Loucy (cell line): ENCODE results near the gene SF3B3.

ENCODE experiments used
- H2AFZ ChIP-seq: fragments of 200-600 bp; sonication (generic); 2 replicates; pipeline ENCODE4 v1.6.0; 2016; ENCODE audit warnings: antibody characterized with exemption, mild to moderate bottlenecking, low read length, moderate library complexity
- H3F3A ChIP-seq: fragments of 200-600 bp; 2 replicates; pipeline ENCODE4 v1.6.0; 2016; ENCODE audit warnings: antibody characterized with exemption, low read depth, mild to moderate bottlenecking
- H3K27me3 ChIP-seq: fragments of 200-600 bp; sonication (generic); 2 replicates; pipeline ENCODE4 v1.6.1; 2014; ENCODE audit warnings: low read length, mild to moderate bottlenecking; ENCODE audit not compliant: insufficient read depth, poor library complexity, severe bottlenecking
- H3K36me3 ChIP-seq: fragments of 200-600 bp; sonication (generic); 2 replicates; pipeline ENCODE4 v1.6.1; 2016; ENCODE audit warnings: low read length; ENCODE audit not compliant: insufficient read depth
- H3K4me1 ChIP-seq: fragments of 200-600 bp; sonication (generic); 2 replicates; pipeline ENCODE4 v1.5.1; 2014; ENCODE audit warnings: low read length, mild to moderate bottlenecking; ENCODE audit not compliant: insufficient read depth, poor library complexity, severe bottlenecking
- H3K4me2 ChIP-seq: fragments of 200-600 bp; sonication (generic); 2 replicates; pipeline ENCODE4 v1.6.0; 2014; ENCODE audit warnings: antibody characterized with exemption, low read length, low read depth, mild to moderate bottlenecking; ENCODE audit not compliant: poor library complexity, severe bottlenecking
- H3K4me3 ChIP-seq: fragments of 200-600 bp; sonication (generic); 2 replicates; pipeline ENCODE4 v1.5.1; 2014; ENCODE audit warnings: low read length, mild to moderate bottlenecking, mixed read lengths; ENCODE audit not compliant: poor library complexity, severe bottlenecking
- H3K79me2 ChIP-seq: fragments of 200-600 bp; sonication (generic); 2 replicates; pipeline ENCODE4 v1.6.1; 2014; ENCODE audit warnings: low read length; ENCODE audit not compliant: insufficient read depth
- H3K9ac ChIP-seq: fragments of 200-600 bp; sonication (generic); 2 replicates; pipeline ENCODE4 v1.6.0; 2014; ENCODE audit warnings: mild to moderate bottlenecking, low read depth, low read length, moderate library complexity; ENCODE audit not compliant: poor library complexity, severe bottlenecking
- H3K9me2 ChIP-seq: fragments of 200-600 bp; sonication (generic); replicated peaks from 2 replicates; pipeline ENCODE4 v1.6.1; 2016; ENCODE audit warnings: low read depth, low read length, mixed read lengths
- H3K9me3 ChIP-seq: fragments of 200-600 bp; sonication (generic); 2 replicates; pipeline ENCODE4 v1.6.1; 2014; ENCODE audit warnings: mild to moderate bottlenecking, antibody characterized with exemption, low read length, low read depth; ENCODE audit not compliant: insufficient read depth
- H4K20me1 ChIP-seq: fragments of 200-600 bp; sonication (generic); 2 replicates; pipeline ENCODE4 v1.6.0; 2014; ENCODE audit warnings: antibody characterized with exemption, low read length, mild to moderate bottlenecking; ENCODE audit not compliant: insufficient read depth, poor library complexity, severe bottlenecking
- EZH2phosphoT487 ChIP-seq: fragments of 200-600 bp; IDR thresholded peaks from 2 replicates; pipeline ENCODE4 v1.6.1; 2018; ENCODE audit warnings: antibody characterized with exemption, mild to moderate bottlenecking, moderate library complexity, borderline replicate concordance
- TF ChIP-seq, protein P1 (sequence below): fragments of 200-600 bp; sonication (generic); conservative IDR thresholded peaks from 2 replicates; pipeline ENCODE4 v1.5.1; 2014; ENCODE audit warnings: mild to moderate bottlenecking, antibody characterized with exemption, low read length

SF3B3 gene

DNA sequence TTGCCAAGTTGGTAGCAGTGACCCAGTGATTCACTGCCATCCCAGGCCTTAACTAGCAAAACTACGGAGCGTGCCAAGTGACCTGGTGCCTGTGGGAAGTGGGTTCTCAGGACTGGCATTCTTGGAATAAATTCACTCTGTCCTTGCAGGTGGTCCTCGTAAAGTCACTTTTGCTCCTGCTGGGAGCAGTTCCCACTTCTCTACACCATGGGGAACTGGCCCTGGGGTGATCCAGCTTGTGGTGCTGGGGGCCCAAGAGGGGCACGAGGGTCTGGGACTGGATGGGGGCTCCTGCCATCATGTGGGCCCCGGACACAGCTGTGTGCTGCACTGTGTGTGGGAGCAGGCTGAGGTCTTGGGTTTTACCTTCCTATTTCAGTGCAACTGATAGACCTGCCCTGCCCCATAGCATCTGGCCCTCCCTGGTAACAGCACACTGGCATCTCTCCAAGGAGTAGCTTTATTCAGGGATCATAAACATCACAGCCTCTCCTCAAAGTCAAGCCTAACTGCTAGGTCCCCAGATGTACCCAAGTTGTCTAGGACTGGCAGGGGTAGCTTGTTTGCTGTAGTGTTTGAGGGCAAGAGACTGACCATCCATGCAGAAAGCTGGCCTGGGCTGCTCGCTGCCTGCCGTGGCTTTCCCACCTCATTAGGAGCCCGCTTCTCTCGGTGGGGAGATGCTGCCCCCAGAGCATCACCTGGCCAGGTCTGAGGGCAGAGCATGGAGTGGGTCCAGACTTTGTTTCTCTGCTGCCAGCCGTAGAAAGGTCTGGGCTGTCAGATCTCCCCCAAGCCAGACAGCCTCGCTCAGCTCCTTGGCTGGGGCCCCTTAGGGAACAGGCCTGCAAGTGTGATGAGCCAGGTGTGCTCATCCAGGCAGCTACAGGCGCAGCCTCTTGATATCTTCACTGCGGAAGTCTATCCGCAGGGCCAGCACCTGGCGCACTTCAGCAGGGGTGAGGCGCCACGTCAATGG is 43.2 kb upstream of the SF3B3 start:
- Histone ChIP-seq H3K9me3 (no peaks in the 10 kb centered on the region), H4K20me1 (no peaks in the 10 kb centered on the region), H3K9ac (no peak overlapping the region), H3K79me2 (no peaks in the 10 kb centered on the region), H3K4me3 (no peak overlapping the region), H3F3A (no peaks in the 10 kb centered on the region), H3K4me1 (no peaks in the 10 kb centered on the region), H3K27me3 (no peaks in the 10 kb centered on the region), H2AFZ (no peak overlapping the region), H3K4me2 (no peak overlapping the region), H3K9me2 (no peaks in the 10 kb centered on the region), H3K36me3 (no peaks in the 10 kb centered on the region; the same call in 1 of the 2 replicates)
- TF ChIP-seq EZH2phosphoT487: no peak
- TF ChIP-seq, protein P1, sequence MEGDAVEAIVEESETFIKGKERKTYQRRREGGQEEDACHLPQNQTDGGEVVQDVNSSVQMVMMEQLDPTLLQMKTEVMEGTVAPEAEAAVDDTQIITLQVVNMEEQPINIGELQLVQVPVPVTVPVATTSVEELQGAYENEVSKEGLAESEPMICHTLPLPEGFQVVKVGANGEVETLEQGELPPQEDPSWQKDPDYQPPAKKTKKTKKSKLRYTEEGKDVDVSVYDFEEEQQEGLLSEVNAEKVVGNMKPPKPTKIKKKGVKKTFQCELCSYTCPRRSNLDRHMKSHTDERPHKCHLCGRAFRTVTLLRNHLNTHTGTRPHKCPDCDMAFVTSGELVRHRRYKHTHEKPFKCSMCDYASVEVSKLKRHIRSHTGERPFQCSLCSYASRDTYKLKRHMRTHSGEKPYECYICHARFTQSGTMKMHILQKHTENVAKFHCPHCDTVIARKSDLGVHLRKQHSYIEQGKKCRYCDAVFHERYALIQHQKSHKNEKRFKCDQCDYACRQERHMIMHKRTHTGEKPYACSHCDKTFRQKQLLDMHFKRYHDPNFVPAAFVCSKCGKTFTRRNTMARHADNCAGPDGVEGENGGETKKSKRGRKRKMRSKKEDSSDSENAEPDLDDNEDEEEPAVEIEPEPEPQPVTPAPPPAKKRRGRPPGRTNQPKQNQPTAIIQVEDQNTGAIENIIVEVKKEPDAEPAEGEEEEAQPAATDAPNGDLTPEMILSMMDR: no peak

DNA sequence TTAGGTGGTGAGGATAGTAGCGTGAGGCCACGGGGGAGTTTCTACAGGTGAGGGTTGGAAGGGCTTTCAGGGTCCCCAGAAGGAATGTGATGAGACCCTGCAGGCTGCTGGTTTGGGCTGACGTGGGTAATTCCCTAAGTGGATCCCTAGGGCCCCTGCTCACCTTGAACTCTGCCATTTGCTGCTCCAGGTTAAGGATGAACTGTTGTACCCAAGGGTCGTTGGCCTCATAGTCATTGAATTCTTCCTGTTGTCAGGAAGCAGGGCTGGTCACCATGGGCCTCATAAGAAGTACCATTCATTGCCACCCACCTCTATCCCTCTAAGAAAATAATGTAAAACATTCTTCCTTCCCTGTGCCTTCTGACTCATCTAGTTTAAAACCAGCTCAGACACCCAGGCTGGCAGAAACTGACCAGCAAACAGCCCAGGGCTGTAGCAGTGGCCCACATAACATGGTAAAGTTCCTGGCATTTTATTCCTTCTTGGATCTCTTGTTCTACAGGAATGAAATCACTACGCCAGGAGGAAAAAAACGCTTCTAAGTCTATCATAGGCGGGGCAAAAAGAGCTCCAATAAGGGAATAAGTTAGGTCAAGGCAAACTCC is 41.6 kb upstream of the SF3B3 start:
- TF ChIP-seq, protein P1: no peak
- no peak for TF ChIP-seq EZH2phosphoT487
- no peaks in the 10 kb centered on the region for H3K79me2 ChIP-seq
- H3F3A ChIP-seq: no peaks in the 10 kb centered on the region
- no peaks in the 10 kb centered on the region for H3K9me3 ChIP-seq
- no peak overlapping the region for H3K4me2 ChIP-seq
- no peaks in the 10 kb centered on the region for H3K9me2 ChIP-seq
- no peak overlapping the region for H3K9ac ChIP-seq
- H3K36me3 ChIP-seq: no peaks in the 10 kb centered on the region; the same call in 1 of the 2 replicates
- H4K20me1 ChIP-seq: no peaks in the 10 kb centered on the region
- no peak overlapping the region for H2AFZ ChIP-seq
- no peaks in the 10 kb centered on the region for H3K4me1 ChIP-seq
- H3K27me3 ChIP-seq: no peaks in the 10 kb centered on the region
- no peak overlapping the region for H3K4me3 ChIP-seq

DNA sequence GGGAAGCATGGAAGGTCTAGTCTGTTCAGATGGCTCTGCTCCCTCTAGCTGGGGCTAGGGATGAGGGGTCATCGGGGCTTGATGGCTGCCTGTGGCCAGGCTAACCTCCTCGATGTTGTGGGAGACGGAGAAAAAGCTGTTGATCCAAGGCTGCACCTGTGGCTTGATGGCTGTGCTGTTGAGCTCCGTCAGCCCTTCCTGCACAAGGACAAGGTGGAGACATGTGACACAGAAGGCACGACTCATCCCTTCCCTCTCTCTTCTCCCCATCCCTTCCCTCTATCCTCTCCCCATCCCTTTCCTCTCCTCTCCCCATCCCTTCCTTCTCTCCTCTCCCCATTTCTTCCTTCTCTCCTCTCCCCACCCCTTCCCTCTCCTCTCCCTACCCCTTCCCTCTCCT is 41.0 kb upstream of the SF3B3 start:
- H2AFZ ChIP-seq: no peak overlapping the region
- no peaks in the 10 kb centered on the region for H3K4me1 ChIP-seq
- H3K9me3 ChIP-seq: no peaks in the 10 kb centered on the region
- no peaks in the 10 kb centered on the region for H3K9me2 ChIP-seq
- H3K27me3 ChIP-seq: no peaks in the 10 kb centered on the region
- H3K36me3 ChIP-seq: no peaks in the 10 kb centered on the region; the same call in 1 of the 2 replicates
- H3K9ac ChIP-seq: no peak overlapping the region
- no peak overlapping the region for H3K4me2 ChIP-seq
- no peaks in the 10 kb centered on the region for H4K20me1 ChIP-seq
- H3K4me3 ChIP-seq: no peak overlapping the region
- H3F3A ChIP-seq: no peaks in the 10 kb centered on the region
- TF ChIP-seq, protein P1: no peak
- TF ChIP-seq EZH2phosphoT487: no peak
- H3K79me2 ChIP-seq: no peaks in the 10 kb centered on the region
